GM12873 (cell line): ENCODE data around the gene TTC16.

Source experiments
- TF ChIP-seq, protein P1 (sequence below): IDR thresholded peaks from 2 replicates; pipeline ENCODE4 v1.5.1; 2012; ENCODE audit warnings: low read depth, mild to moderate bottlenecking, moderate library complexity, low read length, control low read depth; ENCODE audit not compliant: insufficient read depth; ENCODE audit errors: missing control alignments

Gene TTC16

DNA sequence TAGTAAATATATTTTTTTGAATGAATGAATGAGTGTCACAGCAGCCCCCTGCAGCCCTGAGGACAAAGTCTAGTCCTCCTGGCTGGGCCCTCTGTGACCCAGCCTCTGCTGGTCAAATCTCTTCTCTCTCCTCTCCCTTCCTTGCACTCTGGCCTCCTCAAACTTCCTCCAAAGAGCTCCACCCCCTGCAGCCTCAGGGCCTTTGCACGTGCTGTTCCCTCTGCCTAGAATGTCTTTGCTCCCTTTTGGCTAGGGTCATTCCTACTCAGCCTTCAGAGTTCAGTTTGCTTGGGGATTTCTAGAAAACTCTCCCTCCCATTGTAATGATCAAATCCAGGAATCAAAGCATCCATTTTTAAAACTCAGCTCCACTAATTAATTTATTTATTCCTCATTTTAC, 49.5 kb downstream of the TTC16 start:
- TF ChIP-seq, protein P1, sequence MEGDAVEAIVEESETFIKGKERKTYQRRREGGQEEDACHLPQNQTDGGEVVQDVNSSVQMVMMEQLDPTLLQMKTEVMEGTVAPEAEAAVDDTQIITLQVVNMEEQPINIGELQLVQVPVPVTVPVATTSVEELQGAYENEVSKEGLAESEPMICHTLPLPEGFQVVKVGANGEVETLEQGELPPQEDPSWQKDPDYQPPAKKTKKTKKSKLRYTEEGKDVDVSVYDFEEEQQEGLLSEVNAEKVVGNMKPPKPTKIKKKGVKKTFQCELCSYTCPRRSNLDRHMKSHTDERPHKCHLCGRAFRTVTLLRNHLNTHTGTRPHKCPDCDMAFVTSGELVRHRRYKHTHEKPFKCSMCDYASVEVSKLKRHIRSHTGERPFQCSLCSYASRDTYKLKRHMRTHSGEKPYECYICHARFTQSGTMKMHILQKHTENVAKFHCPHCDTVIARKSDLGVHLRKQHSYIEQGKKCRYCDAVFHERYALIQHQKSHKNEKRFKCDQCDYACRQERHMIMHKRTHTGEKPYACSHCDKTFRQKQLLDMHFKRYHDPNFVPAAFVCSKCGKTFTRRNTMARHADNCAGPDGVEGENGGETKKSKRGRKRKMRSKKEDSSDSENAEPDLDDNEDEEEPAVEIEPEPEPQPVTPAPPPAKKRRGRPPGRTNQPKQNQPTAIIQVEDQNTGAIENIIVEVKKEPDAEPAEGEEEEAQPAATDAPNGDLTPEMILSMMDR, result no peak

DNA sequence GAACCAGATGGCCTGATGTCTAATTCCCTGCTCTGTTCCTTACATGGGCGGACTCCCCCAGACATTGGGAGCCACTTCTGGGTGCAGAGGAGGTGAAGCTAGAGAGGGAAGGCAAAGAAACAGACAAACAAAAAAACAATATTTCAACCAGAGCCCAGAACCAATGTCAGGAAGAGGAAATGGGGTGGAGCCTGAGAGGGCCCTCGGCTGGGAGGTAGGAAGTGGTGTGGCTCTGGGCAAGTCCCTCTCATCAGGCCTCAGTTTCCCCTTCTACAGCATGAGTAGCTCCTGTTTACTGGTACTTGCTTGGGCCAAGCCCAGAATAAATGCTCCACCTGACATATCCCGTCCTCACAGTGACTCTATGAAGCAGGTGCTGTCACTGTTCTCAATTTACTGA, 51.5 kb downstream of the TTC16 start:
- TF ChIP-seq, protein P1, result no peak

DNA sequence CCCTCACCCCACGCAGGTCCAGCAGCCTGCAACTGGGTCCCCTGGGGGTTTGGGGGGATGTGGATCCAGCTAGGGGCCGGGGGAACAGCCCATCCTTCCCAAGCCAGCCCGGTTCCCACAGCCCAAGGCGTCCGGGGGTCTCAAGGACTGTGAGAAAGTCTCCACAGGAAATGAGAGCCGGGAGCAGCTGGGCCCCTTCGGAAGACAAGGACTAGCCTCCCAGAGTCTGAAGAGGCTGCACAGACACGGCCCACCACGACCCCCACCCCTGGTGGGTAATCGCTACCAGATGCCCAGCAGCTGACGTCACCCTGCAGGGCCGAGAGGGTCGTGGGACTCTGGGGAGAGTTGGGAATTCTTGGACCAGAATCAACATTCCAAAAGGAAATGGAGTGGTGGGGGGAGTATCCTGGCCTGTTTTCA, 52.0 kb downstream of the TTC16 start:
- TF ChIP-seq, protein P1, result no peak

DNA sequence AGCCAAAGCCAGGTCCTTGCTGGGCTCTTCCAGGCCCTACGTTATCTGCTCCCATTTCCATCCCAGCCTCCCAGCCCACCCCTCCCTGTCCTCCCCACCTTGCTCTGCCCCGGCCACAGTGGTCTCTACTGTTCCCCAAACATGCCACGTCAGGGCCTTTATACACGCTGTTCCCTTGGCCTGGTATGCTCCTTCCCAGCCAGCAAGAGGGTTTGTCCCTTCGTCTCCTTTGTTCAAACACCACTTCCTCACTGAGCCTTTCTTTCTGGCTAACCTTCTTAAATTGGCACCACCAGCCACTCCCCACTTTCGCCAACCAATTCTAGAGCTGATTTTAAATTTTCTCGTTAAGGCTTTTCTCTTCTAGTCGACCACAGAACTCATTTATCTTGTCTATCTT, 52.8 kb downstream of the TTC16 start:
- TF ChIP-seq, protein P1, result no peak

DNA sequence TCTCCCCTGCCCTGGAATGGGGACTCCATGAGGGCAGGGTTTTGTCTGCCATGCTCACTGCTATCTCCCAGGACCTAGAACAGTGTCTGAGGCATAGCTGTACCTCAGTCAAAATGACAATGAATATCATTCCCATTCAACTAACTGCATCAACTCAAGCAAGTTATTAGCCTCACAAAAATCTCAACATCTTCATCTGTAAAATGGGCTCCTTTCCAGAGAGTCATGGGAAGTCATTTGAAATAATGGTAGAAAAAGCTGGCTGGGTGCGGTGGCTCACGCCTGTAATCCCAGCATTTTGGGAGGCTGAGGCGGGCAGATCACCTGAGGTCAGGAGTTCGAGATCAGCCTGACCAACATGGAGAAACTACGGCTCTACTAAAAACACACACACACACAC, 53.2 kb downstream of the TTC16 start:
- TF ChIP-seq, protein P1, result no peak

DNA sequence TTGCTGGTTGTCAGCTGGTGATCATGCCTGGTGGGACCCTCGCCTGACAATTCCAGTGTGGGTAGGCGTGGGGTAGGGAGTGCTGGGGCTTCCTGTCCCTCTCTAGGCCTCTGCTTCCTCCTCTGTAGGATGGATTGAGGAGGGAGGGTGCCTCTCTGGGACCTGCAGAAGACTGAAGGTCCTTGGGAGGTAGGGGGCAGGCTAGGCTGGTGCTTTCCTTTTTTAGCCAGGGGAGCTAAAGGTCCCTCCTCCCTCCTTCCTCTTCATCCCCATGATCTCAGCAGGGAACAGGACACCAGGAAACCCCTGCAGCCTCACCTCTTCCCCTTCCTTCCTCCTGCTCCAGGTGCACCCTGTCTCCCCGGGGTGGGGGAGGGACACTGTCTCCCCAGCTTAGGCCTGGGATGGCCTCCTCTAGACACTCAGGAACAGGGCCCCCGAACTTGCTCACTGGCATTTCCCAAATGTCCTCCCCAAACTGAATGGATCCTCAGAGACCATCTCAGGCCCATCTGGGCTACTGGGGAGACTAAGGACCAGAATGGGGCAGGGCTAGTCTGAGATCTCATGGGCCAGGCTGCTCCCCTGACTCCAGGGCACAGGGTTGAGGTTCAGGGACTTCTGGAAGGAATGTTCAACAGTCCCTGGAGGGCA, 54.2 kb downstream of the TTC16 start:
- TF ChIP-seq, protein P1, result no peak

DNA sequence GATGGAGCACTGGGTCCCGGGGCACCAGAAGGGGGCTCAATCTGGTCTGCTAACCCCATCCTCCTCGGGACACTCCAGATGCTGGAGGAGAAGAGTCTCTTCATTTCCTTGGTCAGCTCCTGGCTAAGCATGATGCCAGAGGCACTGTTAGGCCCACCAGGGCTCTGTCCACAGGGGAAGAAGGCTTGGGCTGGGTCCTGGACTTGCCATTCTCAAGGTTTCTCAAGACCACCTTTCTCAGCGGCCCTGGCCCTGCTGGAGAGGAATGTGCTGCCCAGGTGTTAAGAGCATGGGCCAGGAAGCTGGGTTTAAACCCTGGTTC, 54.7 kb downstream of the TTC16 start:
- TF ChIP-seq, protein P1, result no peak
